Suprapubic skin (tissue), 4 donors: ENCODE data around the gene CHD1L.

ENCODE experiments used
- CTCF ChIP-seq, 2 donors: fragments of 200-600 bp in 1 of 2; fragments of 450-650 bp in 1 of 2; sonication (generic) in 1 of 2; IDR thresholded peaks; one replicate each; pipeline ENCODE4 v1.5.1; 2016 to 2019; ENCODE audit warnings: antibody characterized with exemption in 2 of 2, mild to moderate bottlenecking in 1 of 2, moderate library complexity in 1 of 2
- EP300 ChIP-seq: sonication (generic); formaldehyde crosslinking; IDR thresholded peaks from one replicate; pipeline ENCODE4 v1.6.1; 2017; ENCODE audit warnings: antibody characterized with exemption
- POLR2A ChIP-seq, 2 donors: fragments of 450-650 bp; IDR thresholded peaks; one replicate each; pipeline ENCODE4 v1.6.1; 2017; ENCODE audit warnings: antibody characterized with exemption in 2 of 2, mild to moderate bottlenecking in 2 of 2, moderate library complexity in 2 of 2
- POLR2AphosphoS5 ChIP-seq, 3 donors: sonication (generic); formaldehyde crosslinking; IDR thresholded peaks; one replicate each; pipeline ENCODE4 v1.6.1; 2017; ENCODE audit warnings: antibody characterized with exemption in 3 of 3

GRCh38 chr1:147337040-147337630 lies 94.7 kb downstream of the CHD1L start:
- TF ChIP-seq CTCF (IDR thresholded peaks at IDR 0.05) (no peak), POLR2A (IDR thresholded peaks at IDR 0.05) (no peak), POLR2AphosphoS5 (IDR thresholded peaks at IDR 0.05) (no peak), EP300 (no peak)
